Progenitor cell of endocrine pancreas (in vitro differentiated cells): ENCODE results near the gene ADAMTS17. TPM values are rescaled to one million over a fixed set of nuclear protein-coding genes. Genes with fewer than 3 reads are reported as not detected.

Experiments
- DNase-seq: peaks from one replicate; pipeline ENCODE4 v3.0.0; 2021; ENCODE audit warnings: low spot score; ENCODE audit not compliant: unreplicated experiment
- H3K27ac Mint-ChIP-seq: 2 replicates; pipeline ENCODE4 v1.8.0; 2021; ENCODE audit warnings: mild to moderate bottlenecking, moderate library complexity, mixed read lengths
- H3K27me3 Mint-ChIP-seq: 2 replicates; pipeline ENCODE4 v1.8.0; 2021; ENCODE audit warnings: mixed read lengths
- H3K36me3 Mint-ChIP-seq: 2 replicates; pipeline ENCODE4 v1.8.0; 2022; ENCODE audit warnings: mixed read lengths; ENCODE audit not compliant: insufficient read depth
- H3K4me1 Mint-ChIP-seq: 2 replicates; pipeline ENCODE4 v1.8.0; 2021; ENCODE audit warnings: low read depth, mixed read lengths
- H3K4me3 Mint-ChIP-seq: 2 replicates; pipeline ENCODE4 v1.8.0; 2021; ENCODE audit warnings: low read depth, mild to moderate bottlenecking, moderate library complexity, mixed read lengths
- H3K9me3 Mint-ChIP-seq: 2 replicates; pipeline ENCODE4 v1.8.0; 2021; ENCODE audit warnings: low read depth, mixed read lengths
- CTCF ChIP-seq: fragments of 200-600 bp; sonication (generic); IDR thresholded peaks from one replicate; pipeline ENCODE4 v1.5.0; 2021; ENCODE audit warnings: antibody characterized with exemption, mild to moderate bottlenecking; ENCODE audit not compliant: unreplicated experiment
- total RNA-seq: library from RNA; stranded (reverse); gene quantifications from 2 replicates; pipeline ENCODE4 v1.2.1, GENCODE V29; 2021

ADAMTS17 gene
- total RNA-seq, 1 donor from 2014 or later = 3.5 TPM

- peak; percentile 77 for TF ChIP-seq CTCF
- Mint-ChIP-seq H3K4me1 (peaks cover 13% of the 10 kb centered on the region), H3K27ac (peak overlapping the region; percentile 10), H3K4me3 (peak overlapping the region; percentile 56), H3K27me3 (peaks cover 72% of the 10 kb centered on the region), H3K36me3 (no peaks in the 10 kb centered on the region), H3K9me3 (no peaks in the 10 kb centered on the region)
- no peak for DNase-seq
Measured at GRCh38 chr15:100338971-100339444, 2.8 kb downstream of the ADAMTS17 start.

GRCh38 chr15:100338247-100338646, 3.5 kb downstream of the ADAMTS17 start:
- no peak for TF ChIP-seq CTCF
- H3K27ac Mint-ChIP-seq = no peak overlapping the region
- no peak for DNase-seq
- peaks cover 71% of the 10 kb centered on the region for H3K27me3 Mint-ChIP-seq
- H3K4me3 Mint-ChIP-seq = no peak overlapping the region
- no peaks in the 10 kb centered on the region for H3K36me3 Mint-ChIP-seq
- H3K4me1 Mint-ChIP-seq = peaks cover 13% of the 10 kb centered on the region
- H3K9me3 Mint-ChIP-seq = no peaks in the 10 kb centered on the region

GRCh38 chr15:100337096-100338044, 4.4 kb downstream of the ADAMTS17 start:
- no peak for TF ChIP-seq CTCF
- Mint-ChIP-seq H3K4me3 (no peak overlapping the region), H3K27me3 (peaks cover 72% of the 10 kb centered on the region)

GRCh38 chr15:100336061-100336460, 5.7 kb downstream of the ADAMTS17 start:
- Mint-ChIP-seq H3K4me1 (peaks cover 13% of the 10 kb centered on the region), H3K27ac (no peak overlapping the region), H3K36me3 (no peaks in the 10 kb centered on the region), H3K9me3 (no peaks in the 10 kb centered on the region), H3K4me3 (no peak overlapping the region), H3K27me3 (peaks cover 79% of the 10 kb centered on the region)
- no peak for DNase-seq
- TF ChIP-seq CTCF = no peak

More at GRCh38 chr15:100337096-100338044, 4.4 kb downstream of the ADAMTS17 start:
- Mint-ChIP-seq H3K9me3 (no peaks in the 10 kb centered on the region), H3K27ac (no peak overlapping the region), H3K4me1 (peaks cover 13% of the 10 kb centered on the region), H3K36me3 (no peaks in the 10 kb centered on the region)
- DNase-seq = no peak

GRCh38 chr15:100335335-100335999, 6.3 kb downstream of the ADAMTS17 start:
- Mint-ChIP-seq H3K4me1 (peaks cover 12% of the 10 kb centered on the region), H3K27me3 (peaks cover 81% of the 10 kb centered on the region), H3K9me3 (no peaks in the 10 kb centered on the region), H3K27ac (no peak overlapping the region), H3K36me3 (no peaks in the 10 kb centered on the region), H3K4me3 (no peak overlapping the region)
- DNase-seq = no peak
- TF ChIP-seq CTCF = no peak
